ENCODE results near the gene SHF.
"Not testable (repeated sequence)": the region's sequence is repeated elsewhere in the genome, so short reads cannot be mapped to it uniquely, and the experiment has no call there.

SHF gene

GRCh38 chr15:45187894-45188830 lies at the start of gene SHF:
TSS of gene SHF (minus strand) at chr15:45187966. CDS start at chr15:45187951, 15 bp downstream.
- DNase-seq (ENCODE audit: low spot score) = no peak

GRCh38 chr15:45236806-45237205 lies 49.0 kb upstream of the SHF start:
- not testable (repeated sequence) for DNase-seq (ENCODE audit: low spot score)

DNA sequence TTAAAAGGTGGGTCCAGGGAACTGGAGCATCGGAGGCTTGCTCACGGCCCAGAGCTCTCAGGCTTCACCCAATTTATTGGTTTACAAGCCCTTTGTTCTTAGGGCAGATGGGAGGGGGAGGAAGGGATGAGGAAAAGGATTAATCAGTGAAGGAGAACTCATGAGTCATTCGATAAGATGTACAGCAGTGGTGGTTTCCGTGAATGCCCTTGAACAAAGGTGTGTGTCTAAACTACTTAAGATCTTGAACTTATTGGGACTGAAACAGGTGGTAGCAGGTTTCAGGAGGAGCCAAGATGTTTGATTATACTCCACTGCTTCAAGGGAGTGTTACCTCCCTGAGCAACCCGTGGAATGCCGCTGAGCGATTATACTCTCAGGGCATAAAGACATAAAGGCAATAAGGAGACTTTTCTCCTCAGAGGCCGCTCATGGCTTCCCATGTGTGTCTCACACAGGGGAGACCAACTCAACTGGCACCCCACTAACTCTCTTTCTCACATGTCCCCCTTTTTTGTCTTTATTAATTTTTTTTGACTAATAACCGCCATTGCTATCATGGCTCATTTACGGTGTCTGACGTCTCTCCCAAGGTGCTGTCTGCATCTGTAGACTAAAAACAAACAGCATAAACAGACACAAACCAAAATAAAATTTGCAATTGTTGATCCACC lies 46.9 kb upstream of the SHF start:
- DNase-seq (ENCODE audit: low spot score) = no peak

GRCh38 chr15:45231864-45232562 lies 44.2 kb upstream of the SHF start:
- DNase-seq (ENCODE audit: low spot score) = no peak

DNA sequence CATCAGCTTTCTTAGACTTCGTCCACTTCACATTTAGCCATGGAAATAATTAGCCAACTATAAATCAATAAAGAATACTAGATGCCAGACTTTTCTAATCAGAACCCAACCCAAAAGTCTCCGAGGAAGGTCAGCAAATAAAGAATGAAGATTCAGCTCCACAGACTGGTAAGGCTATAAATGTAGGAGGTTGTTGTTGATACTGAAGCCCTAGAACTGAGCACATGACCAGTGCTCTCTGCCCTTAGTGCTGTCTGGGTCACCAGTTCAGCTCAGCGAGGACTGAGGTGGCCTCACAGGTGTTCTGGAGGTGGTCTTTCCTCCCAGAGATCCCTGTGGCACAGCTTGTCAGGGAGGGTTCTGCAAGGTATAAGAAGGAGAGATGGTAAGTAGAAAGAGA lies 43.4 kb upstream of the SHF start:
- DNase-seq (ENCODE audit: low spot score) = no peak

GRCh38 chr15:45230245-45230965 lies 42.6 kb upstream of the SHF start:
- peak; percentile 42 for DNase-seq (ENCODE audit: low spot score)

GRCh38 chr15:45228931-45229330 lies 41.2 kb upstream of the SHF start:
- no peak for DNase-seq (ENCODE audit: low spot score)

GRCh38 chr15:45225506-45226273 lies 37.9 kb upstream of the SHF start:
- no peak for DNase-seq (ENCODE audit: low spot score)

DNA sequence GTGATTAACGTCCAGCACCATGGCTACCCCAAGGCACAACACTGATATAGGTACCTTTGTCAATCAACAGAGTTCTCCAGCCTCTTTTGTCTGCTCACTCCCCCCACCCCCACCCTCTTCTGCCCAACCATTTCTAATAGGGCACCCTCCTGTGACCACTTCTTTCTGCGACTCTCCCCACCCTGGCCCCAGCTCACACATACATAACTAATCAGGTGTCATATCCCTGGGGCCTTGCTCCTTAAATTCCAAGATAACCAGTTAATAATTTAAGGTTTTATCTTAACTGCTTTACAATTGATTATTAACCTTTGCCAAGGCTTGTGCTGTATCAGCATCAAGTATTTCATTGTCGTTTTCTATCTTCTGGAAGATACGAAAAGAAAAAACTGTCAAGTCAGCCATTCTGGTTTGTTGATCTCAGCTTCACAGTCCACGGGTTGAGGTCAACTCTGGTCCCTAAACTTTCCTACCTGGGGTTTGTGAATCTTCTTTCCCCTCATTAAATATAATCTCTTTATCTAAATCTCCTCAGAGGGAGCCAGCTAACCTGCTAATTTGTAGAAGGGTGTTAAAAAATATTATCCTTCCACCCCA lies 37.0 kb upstream of the SHF start:
- DNase-seq (ENCODE audit: low spot score) = no peak

DNA sequence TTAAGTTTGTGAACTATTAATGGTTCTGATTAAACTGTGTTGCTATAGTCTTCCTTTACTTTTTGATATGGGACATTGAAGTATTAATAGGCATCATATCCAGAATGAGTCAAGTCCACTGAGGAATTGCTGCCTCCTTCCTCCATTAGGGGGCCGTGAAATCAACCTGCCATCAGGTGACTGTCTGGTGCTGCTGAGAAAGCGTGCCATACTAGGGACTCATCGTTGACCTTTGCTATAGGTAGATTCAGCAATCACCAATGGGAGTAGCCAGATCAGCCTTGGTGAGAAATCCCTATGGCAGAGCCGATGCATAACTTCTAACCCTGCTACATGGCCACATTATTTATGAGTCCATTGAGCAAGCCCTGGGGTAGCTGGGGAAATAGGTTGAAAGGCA lies 34.2 kb upstream of the SHF start:
- DNase-seq (ENCODE audit: low spot score) = no peak

DNA sequence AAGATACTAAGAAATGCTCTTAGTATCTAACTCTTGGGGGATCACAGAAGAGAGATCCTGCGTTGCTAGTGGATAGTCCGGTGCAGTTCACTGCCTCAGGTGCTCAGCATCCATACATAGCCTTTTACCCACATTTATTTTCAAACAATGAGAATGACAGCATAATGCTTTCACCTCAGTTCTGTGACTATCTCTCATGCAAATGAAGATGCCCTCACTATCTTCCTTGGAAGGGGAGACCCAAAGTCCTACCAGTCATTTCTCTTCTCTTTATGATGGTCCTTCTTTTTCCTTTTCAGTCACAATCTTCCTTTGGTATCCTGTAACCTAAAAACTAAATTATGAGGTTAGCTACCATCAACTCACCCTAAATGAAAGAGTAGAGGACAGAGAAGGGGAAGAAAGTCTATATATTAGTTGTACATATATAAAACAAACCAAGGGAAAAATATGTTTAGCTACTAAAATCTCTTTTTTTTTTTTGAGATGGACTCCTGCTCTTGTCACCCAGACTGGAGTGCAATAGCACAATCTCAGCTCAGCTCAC lies 33.4 kb upstream of the SHF start:
- DNase-seq (ENCODE audit: low spot score) = no peak

DNA sequence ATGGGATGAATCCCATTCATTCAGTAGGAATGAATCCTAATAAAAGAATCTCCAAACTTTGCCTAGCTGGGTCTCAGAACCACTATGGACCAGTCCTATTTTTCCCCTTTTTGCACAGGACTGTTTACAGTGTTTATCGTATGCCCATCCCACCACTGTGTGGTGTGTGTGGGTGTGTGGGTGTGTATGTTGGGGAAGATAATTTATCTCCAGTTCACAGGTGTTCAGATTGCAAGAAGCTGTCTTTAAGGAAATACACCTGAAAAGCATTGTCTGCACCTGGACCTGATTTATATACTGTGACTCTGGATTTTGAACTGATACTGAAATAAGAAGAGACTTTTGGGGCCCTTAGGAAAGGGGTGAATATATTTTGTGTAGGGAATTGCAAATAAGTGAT lies 24.7 kb upstream of the SHF start:
- DNase-seq (ENCODE audit: low spot score) = no peak

DNA sequence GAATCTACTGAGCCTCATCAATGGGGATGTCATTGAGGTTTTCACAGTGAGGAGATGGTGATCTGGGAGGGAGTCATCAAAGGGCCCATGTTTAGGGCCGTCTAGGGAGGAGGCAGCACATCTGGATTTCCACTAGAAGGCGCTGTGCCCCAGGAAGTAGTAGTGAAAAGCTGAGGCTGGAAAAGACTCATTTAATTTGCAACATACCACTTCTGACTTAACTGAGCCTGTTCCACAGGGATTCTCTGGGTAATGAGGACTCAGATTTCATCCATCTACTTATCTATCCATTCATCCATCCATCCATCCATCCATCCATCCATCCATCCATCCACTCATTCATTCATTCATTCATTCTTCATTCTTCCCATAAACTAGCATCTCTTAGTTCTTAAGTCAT lies 17.4 kb upstream of the SHF start:
- peak; percentile 77 for DNase-seq (ENCODE audit: low spot score)

DNA sequence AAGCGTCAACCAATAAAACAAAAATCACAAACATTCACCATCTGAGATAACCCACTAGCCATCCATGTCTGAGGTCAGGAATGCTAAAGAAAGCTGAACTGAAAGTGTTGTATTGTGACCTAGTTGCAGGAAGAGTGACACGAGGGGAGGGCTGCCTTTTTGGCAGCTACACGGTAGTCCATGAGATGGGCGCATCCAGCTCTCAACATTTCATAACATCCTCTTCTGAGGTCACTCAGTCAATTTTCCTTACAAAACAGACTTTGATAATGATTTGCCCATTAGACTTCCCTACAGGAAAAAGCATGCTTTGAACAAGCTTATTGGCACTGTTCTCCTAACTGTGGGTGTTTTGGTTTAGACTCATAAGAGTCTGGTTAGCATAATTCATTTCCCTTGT lies 15.4 kb upstream of the SHF start:
- no peak for DNase-seq (ENCODE audit: low spot score)

GRCh38 chr15:45201869-45202268 lies 14.1 kb upstream of the SHF start:
- DNase-seq (ENCODE audit: low spot score) = no peak

DNA sequence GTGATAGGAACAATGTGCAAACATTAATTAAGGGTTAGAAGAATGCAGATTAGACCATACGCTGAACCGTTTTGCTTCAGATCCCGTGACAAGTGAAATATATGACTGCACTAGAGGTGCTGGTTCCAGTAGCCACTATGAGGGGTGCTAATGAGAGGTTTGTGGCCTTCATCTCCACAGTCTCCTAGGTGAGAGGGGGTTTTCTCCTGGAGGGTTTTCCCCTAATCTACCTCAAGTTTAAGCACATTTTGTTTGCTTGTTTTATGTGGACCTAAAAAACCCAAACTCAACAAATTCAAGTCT lies 13.7 kb upstream of the SHF start:
- no peak for DNase-seq (ENCODE audit: low spot score)

DNA sequence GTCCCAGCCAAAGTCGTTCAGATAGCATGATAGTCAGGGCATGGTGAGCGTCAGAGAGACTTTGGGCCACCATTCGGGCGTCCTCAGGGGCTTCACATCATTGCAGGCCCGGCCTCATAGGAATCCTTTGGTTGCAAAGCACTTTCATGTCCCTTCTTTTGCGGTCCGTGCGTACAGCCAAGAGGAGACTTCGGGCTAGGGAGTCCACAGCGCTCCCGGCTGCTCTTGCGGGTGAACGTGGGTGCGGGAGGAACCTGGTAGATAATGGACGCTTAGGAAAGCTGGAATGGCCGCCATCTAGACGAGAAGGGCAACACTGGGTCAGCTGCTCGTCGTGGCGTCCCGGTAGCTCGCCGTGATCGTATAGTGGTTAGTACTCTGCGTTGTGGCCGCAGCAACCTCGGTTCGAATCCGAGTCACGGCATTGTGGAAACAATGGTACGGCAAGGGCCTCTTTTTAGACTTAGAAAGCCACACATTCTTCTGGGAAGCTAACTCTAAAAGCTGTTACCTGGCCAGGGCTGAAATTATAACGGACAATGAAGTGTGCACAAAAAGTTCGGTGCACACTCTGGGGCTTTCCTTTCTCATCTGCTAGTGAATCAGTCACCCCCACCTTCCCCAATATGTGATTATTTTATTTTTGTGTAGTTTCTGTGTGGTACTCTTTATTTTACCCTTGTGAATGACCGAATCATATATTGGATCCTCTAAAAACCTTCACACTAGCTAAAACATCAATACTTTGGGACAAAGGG lies 13.2 kb upstream of the SHF start:
- DNase-seq (ENCODE audit: low spot score) = peak; percentile 92

GRCh38 chr15:45200001-45200798 lies 12.4 kb upstream of the SHF start:
- peak; percentile 98 for DNase-seq (ENCODE audit: low spot score)

GRCh38 chr15:45199136-45199810 lies 11.5 kb upstream of the SHF start:
- DNase-seq (ENCODE audit: low spot score) = peak; percentile 48

All from kidney tubule cell (primary cell).